Suprapubic skin (tissue), 4 donors: Measurements from ENCODE around the gene RPA1.

ENCODE experiments used
- EP300 ChIP-seq: sonication (generic); formaldehyde crosslinking; IDR thresholded peaks from one replicate; pipeline ENCODE4 v1.6.1; 2017; ENCODE audit warnings: antibody characterized with exemption
- POLR2A ChIP-seq, 2 donors: fragments of 450-650 bp; IDR thresholded peaks; one replicate each; pipeline ENCODE4 v1.6.1; 2017; ENCODE audit warnings: antibody characterized with exemption in 2 of 2, mild to moderate bottlenecking in 2 of 2, moderate library complexity in 2 of 2
- POLR2AphosphoS5 ChIP-seq, 3 donors: sonication (generic); formaldehyde crosslinking; IDR thresholded peaks; one replicate each; pipeline ENCODE4 v1.6.1; 2017; ENCODE audit warnings: antibody characterized with exemption in 3 of 3
- TF ChIP-seq, protein P1 (sequence below), 2 donors: fragments of 200-600 bp in 1 of 2; fragments of 450-650 bp in 1 of 2; sonication (generic) in 1 of 2; IDR thresholded peaks; one replicate each; pipeline ENCODE4 v1.5.1; 2016 to 2019; ENCODE audit warnings: antibody characterized with exemption in 2 of 2, mild to moderate bottlenecking in 1 of 2, moderate library complexity in 1 of 2

DNA sequence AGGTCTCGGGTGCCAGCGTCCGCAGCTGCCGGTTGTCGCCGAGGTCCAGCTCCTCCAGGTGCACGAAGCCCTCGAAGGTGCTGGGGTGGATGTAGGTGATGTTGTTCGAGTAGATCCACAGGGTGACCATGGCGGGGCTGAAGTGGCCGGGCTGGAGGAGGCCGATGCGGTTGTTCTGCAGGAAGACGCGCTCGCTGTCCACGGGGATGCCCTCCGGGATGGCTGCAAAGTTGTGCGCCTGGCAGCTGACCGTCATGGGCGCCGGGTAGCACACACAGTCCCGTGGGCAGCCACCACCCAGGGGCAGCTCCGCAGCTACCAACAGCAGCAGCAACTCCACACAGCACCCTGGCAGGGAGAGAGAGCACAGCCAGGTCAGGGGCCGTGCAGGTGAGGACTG lies 107.7 kb downstream of the RPA1 start:
- TF ChIP-seq, protein P1, sequence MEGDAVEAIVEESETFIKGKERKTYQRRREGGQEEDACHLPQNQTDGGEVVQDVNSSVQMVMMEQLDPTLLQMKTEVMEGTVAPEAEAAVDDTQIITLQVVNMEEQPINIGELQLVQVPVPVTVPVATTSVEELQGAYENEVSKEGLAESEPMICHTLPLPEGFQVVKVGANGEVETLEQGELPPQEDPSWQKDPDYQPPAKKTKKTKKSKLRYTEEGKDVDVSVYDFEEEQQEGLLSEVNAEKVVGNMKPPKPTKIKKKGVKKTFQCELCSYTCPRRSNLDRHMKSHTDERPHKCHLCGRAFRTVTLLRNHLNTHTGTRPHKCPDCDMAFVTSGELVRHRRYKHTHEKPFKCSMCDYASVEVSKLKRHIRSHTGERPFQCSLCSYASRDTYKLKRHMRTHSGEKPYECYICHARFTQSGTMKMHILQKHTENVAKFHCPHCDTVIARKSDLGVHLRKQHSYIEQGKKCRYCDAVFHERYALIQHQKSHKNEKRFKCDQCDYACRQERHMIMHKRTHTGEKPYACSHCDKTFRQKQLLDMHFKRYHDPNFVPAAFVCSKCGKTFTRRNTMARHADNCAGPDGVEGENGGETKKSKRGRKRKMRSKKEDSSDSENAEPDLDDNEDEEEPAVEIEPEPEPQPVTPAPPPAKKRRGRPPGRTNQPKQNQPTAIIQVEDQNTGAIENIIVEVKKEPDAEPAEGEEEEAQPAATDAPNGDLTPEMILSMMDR (IDR thresholded peaks at IDR 0.05): no peak
- TF ChIP-seq POLR2A (IDR thresholded peaks at IDR 0.05) (no peak), POLR2AphosphoS5 (IDR thresholded peaks at IDR 0.05) (no peak), EP300 (no peak)
